Measurements from ENCODE around the gene ATXN1. TPM values are rescaled to one million over a fixed set of nuclear protein-coding genes. Genes with fewer than 3 reads are reported as not detected.

ATXN1 gene
- total and polyA plus RNA-seq, 2 of the 13 experiments (the other 11 are each of a cell fraction or from before 2014, with no cell fraction given), result 20.7 to 39.5 TPM

- no peak for TF ChIP-seq KAT8 (CRISPR knock-in tag; IDR thresholded peaks at IDR 0.05)
- H3K4me2 ChIP-seq (ENCODE audit: low read depth, low read length), result no peak overlapping the region
- CTCF ChIA-PET (ENCODE audit: low intra/inter-chr PET ratio, low total read pairs), result no interaction called here
- H3K27ac ChIP-seq (ENCODE audit: extremely low read length, insufficient read depth, low read length), result no peak overlapping the region
- H3K9me3 ChIP-seq (ENCODE audit: low read length), result no peaks in the 10 kb centered on the region
- H3K9ac ChIP-seq (ENCODE audit: insufficient read depth, low read depth, low read length), result no peak overlapping the region
- H2AFZ ChIP-seq (ENCODE audit: low read length), result no peak overlapping the region
- POLR2A ChIA-PET, result no interaction called here
- H3K36me3 ChIP-seq (replicated peaks in 1 of 2; ENCODE audit: control insufficient read depth in 1 of 2, insufficient read depth in 2 of 2, low read length in 2 of 2), result no peaks in the 10 kb centered on the region; a peak in 2 of 5 replicates
- no peak overlapping the region for H3K4me3 ChIP-seq (replicated peaks in 1 of 3; ENCODE audit: insufficient read depth in 1 of 3, low read depth in 2 of 3, low read length in 3 of 3)
- 97% methylated on average over 5 of the region's 5 CpGs for WGBS (ENCODE audit: low lambda C conversion rate)
- H3K27me3 ChIP-seq (ENCODE audit: control insufficient read depth in 1 of 2, insufficient read depth in 2 of 2, low read length in 2 of 2), result no peaks in the 10 kb centered on the region
- H4K20me1 ChIP-seq (ENCODE audit: insufficient read depth, low read length), result no peaks in the 10 kb centered on the region
- in situ Hi-C loops (cut with HindIII; ENCODE audit: extremely low pct_ligation_motif_present, low pct_unique_long_range_greater_than_20kb) (no loop called here), intact Hi-C loops (cut with micrococcal nuclease; ENCODE audit: unreplicated experiment) (no loop called here)
- FAIRE-seq (no peak), ATAC-seq (no peak), DNase-seq (ENCODE audit: low spot score) (no peak)
- no TSS peak for BruUV-seq (replicated peaks)
- no peaks in the 10 kb centered on the region for H3K79me2 ChIP-seq (ENCODE audit: insufficient read depth, low read length)
- no peaks in the 10 kb centered on the region for H3K4me1 ChIP-seq (ENCODE audit: insufficient read depth, low read length)
Measured at GRCh38 chr6:16352258-16352635, 409.0 kb downstream of the ATXN1 start.

- FAIRE-seq (no peak), DNase-seq (ENCODE audit: low spot score) (no peak), ATAC-seq (no peak)
- in situ Hi-C loops (cut with HindIII; ENCODE audit: extremely low pct_ligation_motif_present, low pct_unique_long_range_greater_than_20kb), result loop anchor here (25.0 kb wide), 1 partner anchor 613 kb away; no protein-coding TSS in a partner anchor
- WGBS (ENCODE audit: low lambda C conversion rate), result 97% methylated on average over 2 of the region's 2 CpGs
- no peaks in the 10 kb centered on the region for H3K27me3 ChIP-seq (ENCODE audit: control insufficient read depth in 1 of 2, insufficient read depth in 2 of 2, low read length in 2 of 2)
- intact Hi-C loops (cut with micrococcal nuclease; ENCODE audit: unreplicated experiment), result no loop called here
- peaks cover 3% of the 10 kb centered on the region; the same call in 1 of the 2 replicates for H4K20me1 ChIP-seq (ENCODE audit: insufficient read depth, low read length)
- ChIA-PET CTCF (ENCODE audit: low intra/inter-chr PET ratio, low total read pairs) (no interaction called here), POLR2A (no interaction called here)
- peaks cover 14% of the 10 kb centered on the region for H3K4me1 ChIP-seq (ENCODE audit: insufficient read depth, low read length)
- no peak overlapping the region for H3K9ac ChIP-seq (ENCODE audit: insufficient read depth, low read depth, low read length)
- H3K4me3 ChIP-seq (replicated peaks in 1 of 3; ENCODE audit: insufficient read depth in 1 of 3, low read depth in 2 of 3, low read length in 3 of 3), result no peak overlapping the region
- TF ChIP-seq ZSCAN12 (CRISPR knock-in tag; IDR thresholded peaks at IDR 0.05) (no peak), ZNF556 (CRISPR knock-in tag; IDR thresholded peaks at IDR 0.05; ENCODE audit: borderline replicate concordance) (no peak), ZNF75D (CRISPR knock-in tag; IDR thresholded peaks at IDR 0.05; ENCODE audit: borderline replicate concordance) (no peak), MAFG (CRISPR knock-in tag; IDR thresholded peaks at IDR 0.05) (no peak), MYC (CRISPR knock-in tag; IDR thresholded peaks at IDR 0.05; ENCODE audit: borderline replicate concordance) (no peak), TBP (CRISPR knock-in tag; IDR thresholded peaks at IDR 0.05) (no peak), NBN (conservative IDR thresholded peaks at IDR 0.05) (no peak), ZMAT3 (CRISPR knock-in tag; conservative IDR thresholded peaks at IDR 0.05) (no peak), ZNF781 (CRISPR knock-in tag; IDR thresholded peaks at IDR 0.05; ENCODE audit: borderline replicate concordance, not compliant biosample characterization) (no peak)
- TF ChIP-seq, protein P1, sequence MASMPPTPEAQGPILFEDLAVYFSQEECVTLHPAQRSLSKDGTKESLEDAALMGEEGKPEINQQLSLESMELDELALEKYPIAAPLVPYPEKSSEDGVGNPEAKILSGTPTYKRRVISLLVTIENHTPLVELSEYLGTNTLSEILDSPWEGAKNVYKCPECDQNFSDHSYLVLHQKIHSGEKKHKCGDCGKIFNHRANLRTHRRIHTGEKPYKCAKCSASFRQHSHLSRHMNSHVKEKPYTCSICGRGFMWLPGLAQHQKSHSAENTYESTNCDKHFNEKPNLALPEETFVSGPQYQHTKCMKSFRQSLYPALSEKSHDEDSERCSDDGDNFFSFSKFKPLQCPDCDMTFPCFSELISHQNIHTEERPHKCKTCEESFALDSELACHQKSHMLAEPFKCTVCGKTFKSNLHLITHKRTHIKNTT (CRISPR knock-in tag; IDR thresholded peaks at IDR 0.05), result no peak
- no peaks in the 10 kb centered on the region; a peak in 1 of 5 replicates for H3K36me3 ChIP-seq (replicated peaks in 1 of 2; ENCODE audit: control insufficient read depth in 1 of 2, insufficient read depth in 2 of 2, low read length in 2 of 2)
- no peaks in the 10 kb centered on the region for H3K9me3 ChIP-seq (ENCODE audit: low read length)
- BruUV-seq (replicated peaks), result no TSS peak
- no peak overlapping the region for H2AFZ ChIP-seq (ENCODE audit: low read length)
- no peak overlapping the region for H3K27ac ChIP-seq (ENCODE audit: extremely low read length, insufficient read depth, low read length)
- no peak overlapping the region for H3K4me2 ChIP-seq (ENCODE audit: low read depth, low read length)
- no peaks in the 10 kb centered on the region for H3K79me2 ChIP-seq (ENCODE audit: insufficient read depth, low read length)
Measured at GRCh38 chr6:16349544-16349943, 411.7 kb downstream of the ATXN1 start.
